ENCODE data around the gene GRK1. TPM values are rescaled to one million over a fixed set of nuclear protein-coding genes. Genes with fewer than 3 reads are reported as not detected.

Gene GRK1
- total RNA-seq, 1 donor from 2014 or later = not detected

DNA sequence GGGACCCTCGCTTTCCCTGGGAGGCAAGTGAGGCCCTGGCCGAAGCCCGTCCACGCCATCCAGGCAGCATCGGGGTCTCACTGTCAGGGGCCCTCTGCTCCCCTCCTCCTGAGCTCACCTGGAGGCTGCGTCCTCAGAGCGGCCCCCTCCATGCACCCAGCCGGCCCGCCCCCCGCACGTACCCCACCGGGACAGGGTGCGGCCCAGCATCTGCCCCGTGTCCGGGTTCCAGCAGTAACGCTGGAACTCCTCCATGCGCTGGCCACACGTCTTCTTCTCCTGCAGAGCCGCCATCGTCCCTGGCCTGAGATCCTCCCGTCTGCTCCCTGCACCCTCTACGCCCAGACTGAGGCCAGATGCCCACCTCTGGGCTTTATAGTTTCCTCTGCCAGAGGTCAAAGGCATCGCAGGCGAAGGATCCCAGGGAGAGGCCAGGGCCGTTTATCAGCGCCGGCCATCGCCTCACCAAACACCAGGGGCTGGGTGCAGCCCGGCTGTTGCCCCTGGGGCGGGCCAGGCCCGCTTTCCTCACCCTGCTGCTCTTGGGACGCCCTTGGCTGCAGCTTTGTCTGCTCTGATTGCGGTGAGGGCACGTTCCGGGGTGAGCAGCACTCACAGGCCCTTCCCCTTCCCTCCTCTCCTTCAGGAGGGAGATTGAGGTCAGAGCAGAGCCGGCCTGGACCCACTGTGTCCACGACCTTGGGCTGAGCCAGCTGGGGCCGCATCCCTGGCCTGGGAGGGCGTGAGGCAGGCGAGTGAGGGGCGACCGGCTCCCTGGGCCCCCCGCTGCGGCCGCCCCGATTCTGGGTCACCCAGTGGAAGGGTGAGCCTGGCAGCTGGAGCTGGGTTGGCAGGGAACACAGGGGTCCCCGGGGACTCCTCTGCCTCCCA is 8.9 kb upstream of the GRK1 start, which contains the start of gene ATP4B:
TSS of gene ATP4B (minus strand) at position 348 of the 891 bp plus-strand sequence. CDS start at position 294, 54 bp downstream.
- Mint-ChIP-seq H3K36me3 (ENCODE audit: low read depth, unreplicated experiment) (peaks cover 2% of the 10 kb centered on the region), H3K27ac (ENCODE audit: unreplicated experiment) (no peak within 1 kb of the TSS), H3K27me3 (ENCODE audit: low read depth, unreplicated experiment) (no peaks in the 10 kb centered on the region), H3K4me1 (ENCODE audit: low read depth, unreplicated experiment) (peaks cover 6% of the 10 kb centered on the region), H3K9me3 (ENCODE audit: unreplicated experiment) (peaks cover 16% of the 10 kb centered on the region), H3K4me3 (ENCODE audit: unreplicated experiment) (no peak within 1 kb of the TSS)
- H3K9me3 ChIP-seq (ENCODE audit: insufficient read depth, low read depth, low read length) = no peaks in the 10 kb centered on the region
- no peak within 1 kb of the TSS for H3K27ac ChIP-seq (ENCODE audit: low read depth, low read length)
- H3K9ac ChIP-seq (ENCODE audit: low read length) = no peak within 1 kb of the TSS
- H3K27me3 ChIP-seq (ENCODE audit: insufficient read depth, low read length) = peaks cover 3% of the 10 kb centered on the region
- no peak within 1 kb of the TSS for H2AFZ ChIP-seq (ENCODE audit: low read depth, low read length)
- no peaks in the 10 kb centered on the region for H3K79me2 ChIP-seq (ENCODE audit: insufficient read depth, low read length)
- TF ChIP-seq EZH2 (IDR thresholded peaks at IDR 0.05; ENCODE audit: insufficient read depth, low read length) (no peak), CTCF (IDR thresholded peaks at IDR 0.05; ENCODE audit: insufficient read depth, low read depth, low read length) (no peak)
- no peaks in the 10 kb centered on the region for H3K36me3 ChIP-seq (ENCODE audit: insufficient read depth, low read length)
- H3K4me1 ChIP-seq (ENCODE audit: insufficient read depth, low read length) = no peaks in the 10 kb centered on the region
- no peak within 1 kb of the TSS for H3K4me2 ChIP-seq (ENCODE audit: low read length)
- H3K4me3 ChIP-seq (ENCODE audit: insufficient read depth, low read depth, low read length) = no peak within 1 kb of the TSS
- FAIRE-seq (no peak), DNase-seq (ENCODE audit: low read depth) (no peak)
- H4K20me1 ChIP-seq (ENCODE audit: insufficient read depth, low read length) = no peaks in the 10 kb centered on the region

DNA sequence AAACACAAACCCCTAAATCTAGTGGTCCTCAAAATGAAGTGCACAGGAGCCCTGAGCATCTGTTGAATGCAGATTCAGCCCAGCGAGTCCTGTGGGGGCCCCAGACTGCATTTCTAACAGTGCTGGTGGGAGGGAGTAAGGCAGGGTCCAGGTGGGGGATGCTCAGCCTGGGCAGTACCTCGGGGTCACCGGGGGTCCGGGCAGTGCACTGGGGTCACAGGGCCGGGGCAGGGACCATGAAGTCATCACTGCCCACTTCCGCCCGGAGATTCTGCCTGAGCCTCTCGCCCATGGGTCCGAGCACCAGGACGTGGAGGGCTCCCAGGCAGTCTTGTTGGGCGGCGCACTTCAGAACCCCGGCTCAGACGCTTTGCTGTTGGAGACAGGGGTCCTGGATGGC is 8.2 kb upstream of the GRK1 start:
- Mint-ChIP-seq H3K36me3 (ENCODE audit: low read depth, unreplicated experiment) (peaks cover 2% of the 10 kb centered on the region), H3K4me3 (ENCODE audit: unreplicated experiment) (no peak overlapping the region), H3K9me3 (ENCODE audit: unreplicated experiment) (peaks cover 16% of the 10 kb centered on the region), H3K4me1 (ENCODE audit: low read depth, unreplicated experiment) (peaks cover 4% of the 10 kb centered on the region), H3K27ac (ENCODE audit: unreplicated experiment) (no peak overlapping the region), H3K27me3 (ENCODE audit: low read depth, unreplicated experiment) (no peaks in the 10 kb centered on the region)
- FAIRE-seq = no peak
- Histone ChIP-seq H3K4me3 (ENCODE audit: insufficient read depth, low read depth, low read length) (no peak overlapping the region), H4K20me1 (ENCODE audit: insufficient read depth, low read length) (no peaks in the 10 kb centered on the region), H3K27me3 (ENCODE audit: insufficient read depth, low read length) (peaks cover 3% of the 10 kb centered on the region), H3K36me3 (ENCODE audit: insufficient read depth, low read length) (no peaks in the 10 kb centered on the region), H3K27ac (ENCODE audit: low read depth, low read length) (no peak overlapping the region), H3K9me3 (ENCODE audit: insufficient read depth, low read depth, low read length) (no peaks in the 10 kb centered on the region), H3K4me1 (ENCODE audit: insufficient read depth, low read length) (no peaks in the 10 kb centered on the region), H3K79me2 (ENCODE audit: insufficient read depth, low read length) (no peaks in the 10 kb centered on the region), H2AFZ (ENCODE audit: low read depth, low read length) (no peak overlapping the region), H3K9ac (ENCODE audit: low read length) (no peak overlapping the region), H3K4me2 (ENCODE audit: low read length) (no peak overlapping the region)
- no peak for DNase-seq (ENCODE audit: low read depth)
- no peak for TF ChIP-seq CTCF (IDR thresholded peaks at IDR 0.05; ENCODE audit: insufficient read depth, low read depth, low read length)
- TF ChIP-seq EZH2 (IDR thresholded peaks at IDR 0.05; ENCODE audit: insufficient read depth, low read length) = no peak

- Histone ChIP-seq H3K27ac (ENCODE audit: low read depth, low read length) (no peak overlapping the region), H3K4me2 (ENCODE audit: low read length) (no peak overlapping the region), H3K4me1 (ENCODE audit: insufficient read depth, low read length) (no peaks in the 10 kb centered on the region), H3K9ac (ENCODE audit: low read length) (no peak overlapping the region), H3K79me2 (ENCODE audit: insufficient read depth, low read length) (no peaks in the 10 kb centered on the region), H3K36me3 (ENCODE audit: insufficient read depth, low read length) (no peaks in the 10 kb centered on the region), H3K27me3 (ENCODE audit: insufficient read depth, low read length) (peaks cover 3% of the 10 kb centered on the region), H3K4me3 (ENCODE audit: insufficient read depth, low read depth, low read length) (no peak overlapping the region), H2AFZ (ENCODE audit: low read depth, low read length) (no peak overlapping the region), H4K20me1 (ENCODE audit: insufficient read depth, low read length) (no peaks in the 10 kb centered on the region), H3K9me3 (ENCODE audit: insufficient read depth, low read depth, low read length) (no peaks in the 10 kb centered on the region)
- DNase-seq (ENCODE audit: low read depth) (no peak), FAIRE-seq (no peak)
- no peak overlapping the region for H3K27ac Mint-ChIP-seq (ENCODE audit: unreplicated experiment)
- TF ChIP-seq CTCF (IDR thresholded peaks at IDR 0.05; ENCODE audit: insufficient read depth, low read depth, low read length) (no peak), EZH2 (IDR thresholded peaks at IDR 0.05; ENCODE audit: insufficient read depth, low read length) (no peak)
- peaks cover under 1% of the 10 kb centered on the region for H3K27me3 Mint-ChIP-seq (ENCODE audit: low read depth, unreplicated experiment)
- no peaks in the 10 kb centered on the region for H3K4me1 Mint-ChIP-seq (ENCODE audit: low read depth, unreplicated experiment)
- peaks cover 16% of the 10 kb centered on the region for H3K9me3 Mint-ChIP-seq (ENCODE audit: unreplicated experiment)
- peaks cover 2% of the 10 kb centered on the region for H3K36me3 Mint-ChIP-seq (ENCODE audit: low read depth, unreplicated experiment)
- no peak overlapping the region for H3K4me3 Mint-ChIP-seq (ENCODE audit: unreplicated experiment)
Measured at GRCh38 chr13:113659337-113659736, 7.7 kb upstream of the GRK1 start.
